Retinal pigment epithelial cell (primary cell): ENCODE results near the gene OR8D1.

ENCODE experiments used
- DNase-seq: peaks from one replicate; pipeline ENCODE4 v3.0.0-alpha.2; 2010; ENCODE audit warnings: low read depth
- H3K4me3 ChIP-seq: 2 replicates; pipeline ENCODE4 v1.5.1; 2011; ENCODE audit warnings: mild to moderate bottlenecking, low read length, control low read depth, moderate library complexity
- CTCF ChIP-seq: conservative IDR thresholded peaks from 2 replicates; pipeline ENCODE4 v1.5.1; 2011; ENCODE audit warnings: low read depth, low read length, control low read depth, inconsistent platforms

OR8D1 gene

DNA sequence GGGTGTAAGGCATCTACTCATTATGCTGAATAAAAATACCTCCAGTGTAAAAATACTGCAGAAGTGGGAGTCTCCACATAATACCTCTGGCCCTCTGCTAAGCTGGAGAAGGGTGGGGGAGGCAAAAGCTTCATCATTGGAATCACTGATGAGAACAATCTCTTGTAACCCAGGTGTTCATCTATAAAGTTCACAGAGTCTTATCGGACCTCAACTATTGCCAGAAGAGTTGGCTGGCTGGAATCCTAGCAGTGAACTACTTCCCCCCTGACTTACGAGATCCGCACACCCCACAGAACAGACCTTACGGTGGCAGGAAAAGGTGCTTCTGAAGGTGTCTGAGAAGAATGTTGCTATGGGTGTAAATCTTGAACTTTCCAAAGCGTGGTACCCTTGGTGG, 2.5 kb downstream of the OR8D1 start:
- TF ChIP-seq CTCF = no peak
- H3K4me3 ChIP-seq = no peak overlapping the region
- DNase-seq = no peak

- no peak for DNase-seq
- no peak for TF ChIP-seq CTCF
- H3K4me3 ChIP-seq = no peak overlapping the region
Measured at GRCh38 chr11:124310721-124311120, 3.0 kb downstream of the OR8D1 start.

- DNase-seq = no peak
- TF ChIP-seq CTCF = no peak
Measured at GRCh38 chr11:124307093-124307492, 6.7 kb downstream of the OR8D1 start.

DNA sequence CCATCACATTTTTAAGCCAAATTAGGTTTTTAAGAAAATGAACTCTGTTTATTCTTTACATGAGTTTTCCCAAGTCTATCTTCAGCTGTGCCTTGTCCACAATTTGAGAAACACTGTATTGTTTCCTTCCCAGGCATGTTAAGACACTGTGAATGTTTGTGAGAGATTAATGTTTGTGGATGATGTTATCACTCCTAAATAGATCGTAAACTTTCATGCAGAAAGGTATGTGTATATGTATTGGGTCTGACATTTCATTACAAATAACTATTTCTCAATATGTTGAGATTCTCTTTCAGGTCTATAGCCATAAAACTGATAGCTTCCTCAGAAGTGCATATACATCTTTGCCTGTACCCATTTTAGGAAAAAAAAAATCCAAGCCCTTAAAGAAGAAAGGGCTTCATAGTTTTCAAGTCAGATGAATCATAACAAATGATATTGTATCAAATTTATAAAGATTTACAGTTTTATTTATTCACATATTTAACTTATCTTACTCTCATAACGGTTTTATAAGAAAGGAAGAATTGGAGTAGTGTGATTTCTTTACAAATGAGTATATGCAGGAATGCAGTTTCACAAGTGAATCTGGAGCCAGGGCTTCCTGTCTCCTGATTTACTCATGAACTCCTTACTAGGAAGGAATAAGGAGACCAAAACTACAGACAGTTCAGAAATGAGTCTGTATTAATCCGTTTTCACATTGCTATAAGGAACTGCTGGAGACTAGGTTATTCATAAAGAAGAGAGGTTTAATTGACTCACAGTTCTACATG, 11.2 kb downstream of the OR8D1 start:
- no peak for DNase-seq
- no peak overlapping the region for H3K4me3 ChIP-seq
- no peak for TF ChIP-seq CTCF

More at GRCh38 chr11:124307093-124307492, 6.7 kb downstream of the OR8D1 start:
- no peak overlapping the region for H3K4me3 ChIP-seq

DNA sequence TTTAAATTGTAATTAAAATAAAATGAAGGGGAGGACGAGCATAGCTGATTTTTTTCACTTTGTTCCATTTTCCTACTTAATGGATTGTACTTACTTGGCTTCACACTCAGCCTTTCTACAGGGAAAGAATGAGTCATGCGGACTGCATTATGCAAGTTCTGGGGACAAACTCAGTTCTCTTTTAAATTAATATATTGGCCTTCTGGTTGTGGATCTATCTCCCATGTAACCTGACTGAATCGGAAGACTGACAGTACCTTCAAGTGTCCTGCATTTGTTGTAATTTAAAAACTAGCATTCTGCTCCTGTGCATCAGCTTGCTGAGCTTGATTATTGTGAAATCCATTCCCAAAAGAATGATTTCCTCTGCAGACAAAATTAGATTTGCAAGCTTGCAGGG, 12.2 kb downstream of the OR8D1 start:
- no peak for TF ChIP-seq CTCF
- H3K4me3 ChIP-seq = no peak overlapping the region
- DNase-seq = no peak

GRCh38 chr11:124297921-124298320, 15.8 kb downstream of the OR8D1 start:
- TF ChIP-seq CTCF = no peak
- DNase-seq = no peak
- no peak overlapping the region for H3K4me3 ChIP-seq

- H3K4me3 ChIP-seq = no peak overlapping the region
- DNase-seq = no peak
- TF ChIP-seq CTCF = no peak
Measured at GRCh38 chr11:124296016-124296415, 17.7 kb downstream of the OR8D1 start.
